GM12873 (cell line): ENCODE data around the gene UQCR10.

Experiments
- TF ChIP-seq, protein P1 (sequence below): IDR thresholded peaks from 2 replicates; pipeline ENCODE4 v1.5.1; 2012; ENCODE audit warnings: low read depth, mild to moderate bottlenecking, moderate library complexity, low read length, control low read depth; ENCODE audit not compliant: insufficient read depth; ENCODE audit errors: missing control alignments

The UQCR10 gene

DNA sequence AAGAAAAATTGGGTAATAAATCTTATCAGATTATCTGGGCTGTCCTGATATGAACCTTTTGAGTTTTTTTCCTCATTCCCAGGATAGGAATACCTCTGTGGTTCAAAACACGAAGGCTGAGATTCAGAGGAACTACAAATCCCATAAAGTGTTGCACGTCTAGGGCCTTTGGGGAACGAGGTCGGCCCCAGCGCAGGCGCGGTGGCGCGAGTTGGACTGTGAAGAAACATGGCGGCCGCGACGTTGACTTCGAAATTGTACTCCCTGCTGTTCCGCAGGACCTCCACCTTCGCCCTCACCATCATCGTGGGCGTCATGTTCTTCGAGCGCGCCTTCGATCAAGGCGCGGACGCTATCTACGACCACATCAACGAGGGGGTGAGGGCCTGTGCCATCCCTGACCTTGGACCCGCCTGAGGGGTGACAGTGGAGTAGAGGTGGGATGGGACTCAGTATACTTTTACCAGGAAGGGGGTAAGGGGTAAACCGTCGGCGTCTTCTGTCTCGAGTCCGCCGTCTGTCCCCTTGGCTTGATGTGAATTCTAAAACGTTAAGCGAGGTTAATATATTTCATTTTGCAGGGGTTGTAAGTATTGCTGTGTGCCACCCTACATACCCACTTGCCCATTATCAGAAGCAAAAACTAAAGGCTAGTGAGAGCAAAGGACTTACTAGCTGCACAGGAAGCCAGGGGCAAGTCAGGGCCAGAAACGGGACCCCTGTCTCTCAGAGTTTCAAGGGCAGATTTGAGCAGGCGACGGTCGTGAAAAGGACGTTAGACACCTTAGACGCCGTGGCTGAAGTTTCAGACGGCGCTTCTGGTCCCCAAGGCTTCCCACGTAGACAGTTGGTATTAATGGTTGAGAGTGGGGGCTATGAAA, at the start of gene UQCR10:
Gene UQCR10, plus strand, starts transcription at position 199 of the 881 bp plus-strand sequence. Its CDS starts 30 bp downstream, at position 229.
- TF ChIP-seq, protein P1, sequence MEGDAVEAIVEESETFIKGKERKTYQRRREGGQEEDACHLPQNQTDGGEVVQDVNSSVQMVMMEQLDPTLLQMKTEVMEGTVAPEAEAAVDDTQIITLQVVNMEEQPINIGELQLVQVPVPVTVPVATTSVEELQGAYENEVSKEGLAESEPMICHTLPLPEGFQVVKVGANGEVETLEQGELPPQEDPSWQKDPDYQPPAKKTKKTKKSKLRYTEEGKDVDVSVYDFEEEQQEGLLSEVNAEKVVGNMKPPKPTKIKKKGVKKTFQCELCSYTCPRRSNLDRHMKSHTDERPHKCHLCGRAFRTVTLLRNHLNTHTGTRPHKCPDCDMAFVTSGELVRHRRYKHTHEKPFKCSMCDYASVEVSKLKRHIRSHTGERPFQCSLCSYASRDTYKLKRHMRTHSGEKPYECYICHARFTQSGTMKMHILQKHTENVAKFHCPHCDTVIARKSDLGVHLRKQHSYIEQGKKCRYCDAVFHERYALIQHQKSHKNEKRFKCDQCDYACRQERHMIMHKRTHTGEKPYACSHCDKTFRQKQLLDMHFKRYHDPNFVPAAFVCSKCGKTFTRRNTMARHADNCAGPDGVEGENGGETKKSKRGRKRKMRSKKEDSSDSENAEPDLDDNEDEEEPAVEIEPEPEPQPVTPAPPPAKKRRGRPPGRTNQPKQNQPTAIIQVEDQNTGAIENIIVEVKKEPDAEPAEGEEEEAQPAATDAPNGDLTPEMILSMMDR = no peak

DNA sequence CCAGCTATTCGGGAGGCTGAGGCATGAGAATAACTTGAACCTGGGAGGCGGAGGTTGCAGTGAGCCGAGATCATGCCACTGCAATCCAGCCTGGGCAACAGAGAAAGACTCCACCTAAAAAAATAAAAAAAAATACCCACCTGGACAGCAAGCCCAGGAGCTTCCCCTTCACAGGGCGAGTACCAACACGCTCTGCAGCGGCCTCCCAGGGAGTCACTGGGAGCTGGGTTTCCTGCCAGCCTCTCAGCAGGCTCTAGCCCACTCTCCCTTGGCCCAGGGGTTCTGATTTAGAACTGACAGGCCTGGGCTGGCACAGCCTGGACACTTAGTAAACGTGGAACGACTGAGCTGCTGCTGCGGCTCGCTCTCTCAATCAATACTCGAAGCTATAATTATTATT, 49.4 kb upstream of the UQCR10 start:
- TF ChIP-seq, protein P1 = no peak

DNA sequence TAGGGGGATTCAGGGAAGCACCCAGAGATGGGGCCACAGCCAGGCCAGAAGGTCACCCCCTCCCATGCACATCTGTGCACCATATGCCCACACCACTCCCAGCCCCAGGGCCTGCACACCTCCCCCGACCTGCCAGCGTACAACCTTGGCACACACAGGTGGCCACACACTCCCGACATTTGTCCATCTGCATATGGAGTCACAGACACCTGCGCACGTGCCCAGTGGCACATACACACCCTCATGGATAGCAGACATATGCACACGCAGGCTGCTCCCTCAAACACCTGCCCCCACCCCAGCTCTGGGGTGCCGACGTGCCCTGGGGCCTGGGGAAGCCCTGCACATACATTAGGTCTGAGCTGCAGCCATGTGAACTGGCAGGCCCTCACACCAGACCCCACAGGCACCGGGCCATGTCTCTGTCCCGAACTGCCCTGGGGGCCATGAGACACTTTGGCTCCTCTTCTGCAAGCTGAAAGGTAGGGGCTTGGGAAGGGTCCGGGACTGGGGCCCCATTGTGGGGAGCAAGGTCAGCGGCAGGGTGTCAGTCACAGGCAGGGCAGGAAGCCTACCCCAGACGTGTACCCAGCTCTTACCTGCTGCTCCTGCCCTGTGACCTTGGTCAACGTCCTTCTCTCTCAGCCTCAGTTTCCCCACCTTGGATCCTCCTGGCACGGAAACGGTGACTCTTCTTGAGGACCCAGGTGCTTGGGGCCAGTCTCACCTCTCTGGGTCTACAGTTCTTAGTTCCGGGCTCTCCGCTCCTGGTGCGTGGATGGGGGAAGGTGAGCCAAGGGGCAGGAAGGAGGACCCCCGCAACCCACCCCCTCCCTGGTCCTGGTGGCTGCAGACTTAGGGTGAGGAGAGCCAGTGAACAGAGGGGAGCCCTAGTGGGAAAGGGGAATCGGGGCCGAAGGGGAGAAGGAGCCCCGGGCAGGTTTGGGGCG, 47.9 kb upstream of the UQCR10 start:
- TF ChIP-seq, protein P1 = no peak

DNA sequence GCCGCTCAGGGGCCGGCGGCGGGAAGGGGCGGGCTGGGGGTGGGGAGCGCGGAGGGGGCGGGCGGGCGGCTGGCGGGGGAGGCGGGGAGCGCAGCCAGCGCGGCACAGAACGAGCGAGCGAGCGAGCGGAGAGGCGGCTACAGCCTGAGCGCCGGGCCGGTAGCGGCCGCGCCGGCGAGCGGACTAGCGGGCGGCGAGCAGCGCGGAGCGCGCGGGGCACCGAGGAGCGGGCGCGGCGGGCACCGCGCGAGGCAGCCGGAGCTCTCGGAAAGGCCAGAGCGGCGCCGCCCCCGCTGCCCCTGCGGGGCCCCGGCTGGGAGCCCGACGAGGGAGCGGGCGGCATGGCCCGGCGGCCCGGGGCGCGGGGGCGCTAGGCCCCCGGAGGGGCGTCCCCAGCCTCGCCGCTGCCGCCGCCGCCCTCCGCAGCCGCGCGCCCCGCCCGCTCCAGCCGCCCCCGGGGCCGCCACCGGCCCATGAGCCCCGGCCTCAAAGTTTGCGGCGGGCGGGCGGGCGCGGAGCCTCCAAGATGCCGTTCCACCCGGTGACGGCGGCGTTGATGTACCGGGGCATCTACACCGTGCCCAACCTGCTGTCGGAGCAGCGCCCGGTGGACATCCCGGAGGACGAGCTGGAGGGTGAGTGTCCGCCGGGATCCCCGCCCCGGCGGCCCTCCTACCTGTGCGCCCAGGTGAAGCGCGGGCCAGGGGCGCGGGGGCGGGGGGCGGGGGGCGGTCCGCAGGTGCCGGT, 47.1 kb upstream of the UQCR10 start, which contains the start of gene CABP7:
Gene CABP7, plus strand, starts transcription at position 105 of the 747 bp plus-strand sequence. Its CDS starts 422 bp downstream, at position 527.
- TF ChIP-seq, protein P1 = no peak

DNA sequence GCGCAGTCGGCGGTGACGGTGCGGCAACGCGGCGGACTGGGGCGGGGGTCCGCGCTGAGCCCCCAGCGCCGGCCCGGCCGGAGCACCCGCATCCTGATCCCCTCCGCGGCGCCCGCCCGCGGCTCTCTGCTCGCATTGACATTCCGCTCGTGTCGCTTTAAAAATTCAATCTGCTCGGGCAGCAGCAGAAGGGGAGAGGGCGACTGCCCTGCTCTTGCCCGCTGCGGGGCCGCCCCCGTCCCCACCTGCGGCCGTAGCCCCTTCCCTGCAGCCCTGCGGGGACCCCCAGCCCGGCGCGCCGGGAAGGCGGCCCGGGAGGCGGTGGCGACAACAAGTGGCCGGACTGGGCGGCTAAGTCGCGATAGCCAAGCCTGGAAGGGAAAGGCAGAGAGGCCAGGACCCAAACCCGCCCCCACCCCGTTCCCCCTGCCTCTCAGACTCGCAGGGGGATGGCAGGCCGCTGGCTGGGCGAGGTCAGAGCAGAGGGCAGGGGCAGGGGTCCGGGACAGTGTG, 46.3 kb upstream of the UQCR10 start:
- TF ChIP-seq, protein P1 = no peak

DNA sequence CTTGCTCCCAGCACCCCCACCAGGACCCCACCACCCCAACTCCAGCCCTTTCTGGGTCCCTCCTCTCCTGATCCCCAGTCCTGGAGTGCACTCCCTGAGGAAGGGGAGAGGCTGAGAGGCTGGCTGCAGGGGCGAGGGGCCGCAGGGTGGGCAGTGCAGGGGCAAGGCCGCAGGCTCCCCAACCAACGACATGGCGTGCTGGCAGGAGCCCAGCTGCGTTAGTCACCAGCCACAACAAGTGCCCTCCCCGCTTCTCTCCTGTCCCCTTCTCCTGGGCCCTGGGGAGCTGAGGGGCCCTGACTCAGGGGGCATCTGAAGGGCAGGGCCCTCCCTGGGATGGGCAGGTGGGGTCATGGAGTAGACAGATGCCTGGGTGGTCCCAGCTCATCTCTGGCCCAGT, 45.0 kb upstream of the UQCR10 start:
- TF ChIP-seq, protein P1 = no peak
